Measurements from ENCODE around the gene COL8A2. TPM values are rescaled to one million over a fixed set of nuclear protein-coding genes. Genes with fewer than 3 reads are reported as not detected.
A peak's percentile ranks its signal among the peaks of the same experiment; 100 is the strongest.

COL8A2 gene
- total and polyA plus RNA-seq, 7 donors = 0.60 to 13.0 (median 3.2) TPM

DNA sequence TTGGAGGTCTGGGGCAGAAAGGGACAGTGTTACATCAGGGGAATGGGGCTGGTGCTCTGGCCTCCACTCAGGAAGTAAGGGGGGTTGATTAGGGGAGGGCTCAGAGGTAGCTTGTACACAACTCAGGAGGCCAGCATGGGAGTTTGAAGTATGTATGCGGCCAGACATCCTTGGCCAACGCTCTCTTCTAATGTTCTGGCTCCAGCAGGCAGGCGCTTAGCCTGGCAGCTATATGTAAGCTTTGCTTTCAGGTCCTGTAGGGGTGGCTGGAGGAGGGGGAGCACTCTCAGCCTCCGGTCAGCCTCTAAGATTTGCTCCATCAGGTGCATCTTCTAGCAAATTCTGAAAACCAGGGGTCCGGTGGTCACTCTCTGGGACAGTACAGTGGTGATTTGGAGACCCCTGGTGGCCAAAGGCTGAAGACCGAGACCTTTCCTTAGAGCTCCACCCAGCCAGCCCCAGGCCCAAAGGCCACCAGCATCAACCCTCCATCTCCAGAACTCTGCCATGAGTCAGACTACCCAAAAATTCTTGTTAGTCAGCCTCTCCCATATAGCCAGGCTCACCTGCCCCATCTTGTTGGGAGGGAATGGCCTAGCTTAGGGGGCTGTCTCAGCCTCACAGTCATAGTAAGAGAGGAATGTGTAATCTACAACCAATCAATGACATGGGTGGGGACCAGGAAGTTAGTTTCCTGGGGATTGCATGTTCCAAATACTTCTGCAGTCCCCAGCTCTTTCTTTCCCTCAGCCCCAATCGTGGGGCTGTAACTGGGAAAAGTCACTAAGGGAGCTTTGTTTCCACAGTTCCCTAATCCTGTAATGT lies 9.7 kb upstream of the COL8A2 start:
- 60 to 65% methylated on average over 7 of the region's 7 CpGs for WGBS, 2 donors
- Histone ChIP-seq H3K27me3 (no peaks in the 10 kb centered on the region), H3K4me3 (no peak overlapping the region), H3K4me1 (peaks cover 0 to 54% (median 48%) of the 10 kb centered on the region in 4 donors), H3K27ac (peak overlapping the region; percentile 65 to 82 (median 78)), H3K36me3 (peaks cover 7 to 29% (median 16%) of the 10 kb centered on the region in 4 donors), H3K9me3 (no peaks in the 10 kb centered on the region)
- no peak for TF ChIP-seq POLR2AphosphoS5 (IDR thresholded peaks at IDR 0.05)
- TF ChIP-seq, protein P1, sequence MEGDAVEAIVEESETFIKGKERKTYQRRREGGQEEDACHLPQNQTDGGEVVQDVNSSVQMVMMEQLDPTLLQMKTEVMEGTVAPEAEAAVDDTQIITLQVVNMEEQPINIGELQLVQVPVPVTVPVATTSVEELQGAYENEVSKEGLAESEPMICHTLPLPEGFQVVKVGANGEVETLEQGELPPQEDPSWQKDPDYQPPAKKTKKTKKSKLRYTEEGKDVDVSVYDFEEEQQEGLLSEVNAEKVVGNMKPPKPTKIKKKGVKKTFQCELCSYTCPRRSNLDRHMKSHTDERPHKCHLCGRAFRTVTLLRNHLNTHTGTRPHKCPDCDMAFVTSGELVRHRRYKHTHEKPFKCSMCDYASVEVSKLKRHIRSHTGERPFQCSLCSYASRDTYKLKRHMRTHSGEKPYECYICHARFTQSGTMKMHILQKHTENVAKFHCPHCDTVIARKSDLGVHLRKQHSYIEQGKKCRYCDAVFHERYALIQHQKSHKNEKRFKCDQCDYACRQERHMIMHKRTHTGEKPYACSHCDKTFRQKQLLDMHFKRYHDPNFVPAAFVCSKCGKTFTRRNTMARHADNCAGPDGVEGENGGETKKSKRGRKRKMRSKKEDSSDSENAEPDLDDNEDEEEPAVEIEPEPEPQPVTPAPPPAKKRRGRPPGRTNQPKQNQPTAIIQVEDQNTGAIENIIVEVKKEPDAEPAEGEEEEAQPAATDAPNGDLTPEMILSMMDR (IDR thresholded peaks at IDR 0.05) = peak; percentile 51 to 67 (median 58)
- intact Hi-C loops (cut with DNase I) = loop anchor here (1.0 kb wide), 1 partner anchor 35 kb away; no protein-coding TSS in a partner anchor
- no peak for DNase-seq

DNA sequence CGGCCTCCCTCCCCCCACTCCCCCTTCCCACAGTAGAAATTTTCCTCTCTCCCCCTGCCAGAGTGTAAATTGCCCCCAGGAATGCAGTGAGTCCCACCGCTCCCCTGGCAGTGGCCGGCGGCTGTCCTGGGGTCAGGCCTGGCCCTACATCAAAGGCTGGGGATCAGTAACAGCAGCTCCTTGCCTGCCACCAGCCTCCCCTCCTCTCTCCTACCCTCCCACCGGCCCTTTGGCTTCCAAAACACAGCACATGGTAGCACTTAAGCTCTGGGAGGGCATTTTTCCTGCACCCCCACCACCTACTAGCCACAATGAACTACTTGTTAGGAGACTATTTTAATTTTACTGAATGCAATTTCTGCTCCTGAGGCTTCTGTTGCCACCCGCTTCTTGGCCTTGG lies 9.0 kb upstream of the COL8A2 start:
- DNase-seq = no peak
- Histone ChIP-seq H3K4me1 (peaks cover 0 to 52% (median 48%) of the 10 kb centered on the region in 4 donors), H3K36me3 (peaks cover 7 to 22% (median 14%) of the 10 kb centered on the region in 4 donors), H3K9me3 (no peaks in the 10 kb centered on the region), H3K27ac (peak overlapping the region; percentile 65 to 82 (median 78)), H3K4me3 (no peak overlapping the region), H3K27me3 (no peaks in the 10 kb centered on the region)
- intact Hi-C loops (cut with DNase I) = no loop called here
- TF ChIP-seq EP300 (IDR thresholded peaks at IDR 0.05) (no peak), POLR2A (IDR thresholded peaks at IDR 0.05) (no peak), POLR2AphosphoS5 (IDR thresholded peaks at IDR 0.05) (no peak)
- TF ChIP-seq, protein P1 (IDR thresholded peaks at IDR 0.05) = no peak
- WGBS, 2 donors = 72 to 79% methylated on average over 6 of the region's 6 CpGs

- H3K4me3 ChIP-seq = no peak overlapping the region
- intact Hi-C loops (cut with DNase I) = no loop called here
- H3K36me3 ChIP-seq = peaks cover 5 to 17% (median 11%) of the 10 kb centered on the region in 4 donors
- H3K4me1 ChIP-seq = peaks cover 0 to 52% (median 48%) of the 10 kb centered on the region in 4 donors
- WGBS, 2 donors = 14 to 63% methylated on average over 3 of the region's 3 CpGs
- H3K9me3 ChIP-seq = no peaks in the 10 kb centered on the region
- peak in 1 of 4 donors; percentile 14 for TF ChIP-seq POLR2AphosphoS5 (IDR thresholded peaks at IDR 0.05)
- no peak for TF ChIP-seq POLR2A (IDR thresholded peaks at IDR 0.05)
- TF ChIP-seq, protein P1 (IDR thresholded peaks at IDR 0.05) = no peak
- TF ChIP-seq EP300 (IDR thresholded peaks at IDR 0.05) = no peak
- peak overlapping the region; percentile 65 to 82 (median 78) for H3K27ac ChIP-seq
- DNase-seq = no peak
- no peaks in the 10 kb centered on the region for H3K27me3 ChIP-seq
Measured at GRCh38 chr1:36133484-36133883, 8.5 kb upstream of the COL8A2 start.

GRCh38 chr1:36132029-36132428 lies 7.0 kb upstream of the COL8A2 start:
- peaks cover 0 to 42% (median 40%) of the 10 kb centered on the region in 4 donors for H3K4me1 ChIP-seq
- peaks cover 0 to 4% (median 1%) of the 10 kb centered on the region in 4 donors for H3K36me3 ChIP-seq
- no peak for DNase-seq
- no peak overlapping the region for H3K27ac ChIP-seq
- TF ChIP-seq, protein P1 (IDR thresholded peaks at IDR 0.05) = no peak
- no peak for TF ChIP-seq POLR2A (IDR thresholded peaks at IDR 0.05)
- TF ChIP-seq POLR2AphosphoS5 (IDR thresholded peaks at IDR 0.05) = no peak
- TF ChIP-seq EP300 (IDR thresholded peaks at IDR 0.05) = no peak
- WGBS, 2 donors = 74 to 77% methylated on average over 3 of the region's 3 CpGs
- intact Hi-C loops (cut with DNase I) = no loop called here
- no peaks in the 10 kb centered on the region for H3K27me3 ChIP-seq
- no peaks in the 10 kb centered on the region for H3K9me3 ChIP-seq
- no peak overlapping the region for H3K4me3 ChIP-seq

All from sigmoid colon (tissue), 7 donors.